ENCODE results near the gene CCDC154. TPM values are rescaled to one million over a fixed set of nuclear protein-coding genes. Genes with fewer than 3 reads are reported as not detected.

CCDC154 gene
- polyA plus RNA-seq, 1 experiment: 0.02 TPM

DNA sequence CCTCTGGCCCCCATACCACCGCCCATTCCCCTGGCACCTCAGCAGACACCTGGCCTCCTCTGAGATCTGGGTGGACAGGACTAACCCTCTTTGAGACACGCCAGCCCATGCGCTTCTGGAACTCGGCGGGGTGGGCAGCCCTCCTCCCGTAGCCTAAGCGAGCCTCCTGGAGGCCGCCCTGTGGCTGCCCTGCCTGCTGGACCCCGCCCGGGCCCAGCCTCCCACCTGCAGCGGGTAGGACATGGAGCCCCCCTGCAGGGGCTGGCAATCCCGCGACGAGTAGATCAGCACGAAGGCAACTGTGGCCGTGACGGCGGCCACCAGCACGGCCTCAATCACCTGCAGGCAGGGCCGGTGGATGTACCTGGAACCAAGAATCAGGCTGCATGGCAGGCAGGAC lies 8.2 kb upstream of the CCDC154 start:
- no peak for DNase-seq (ENCODE audit: low read depth, low spot score)
- ChIA-PET CTCF (no interaction called here), POLR2A (no interaction called here)
- TF ChIP-seq, protein P1, sequence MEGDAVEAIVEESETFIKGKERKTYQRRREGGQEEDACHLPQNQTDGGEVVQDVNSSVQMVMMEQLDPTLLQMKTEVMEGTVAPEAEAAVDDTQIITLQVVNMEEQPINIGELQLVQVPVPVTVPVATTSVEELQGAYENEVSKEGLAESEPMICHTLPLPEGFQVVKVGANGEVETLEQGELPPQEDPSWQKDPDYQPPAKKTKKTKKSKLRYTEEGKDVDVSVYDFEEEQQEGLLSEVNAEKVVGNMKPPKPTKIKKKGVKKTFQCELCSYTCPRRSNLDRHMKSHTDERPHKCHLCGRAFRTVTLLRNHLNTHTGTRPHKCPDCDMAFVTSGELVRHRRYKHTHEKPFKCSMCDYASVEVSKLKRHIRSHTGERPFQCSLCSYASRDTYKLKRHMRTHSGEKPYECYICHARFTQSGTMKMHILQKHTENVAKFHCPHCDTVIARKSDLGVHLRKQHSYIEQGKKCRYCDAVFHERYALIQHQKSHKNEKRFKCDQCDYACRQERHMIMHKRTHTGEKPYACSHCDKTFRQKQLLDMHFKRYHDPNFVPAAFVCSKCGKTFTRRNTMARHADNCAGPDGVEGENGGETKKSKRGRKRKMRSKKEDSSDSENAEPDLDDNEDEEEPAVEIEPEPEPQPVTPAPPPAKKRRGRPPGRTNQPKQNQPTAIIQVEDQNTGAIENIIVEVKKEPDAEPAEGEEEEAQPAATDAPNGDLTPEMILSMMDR (IDR thresholded peaks at IDR 0.05; ENCODE audit: low read depth, low read length): no peak
- Histone ChIP-seq H3K4me3 (ENCODE audit: low read depth, low read length) (no peak overlapping the region), H3K27ac (ENCODE audit: low read depth, low read length) (no peak overlapping the region), H3K27me3 (ENCODE audit: control insufficient read depth, insufficient read depth, low read length) (no peaks in the 10 kb centered on the region), H3K9me3 (ENCODE audit: control insufficient read depth, insufficient read depth, low read length) (no peaks in the 10 kb centered on the region; the same call in 1 of the 2 replicates)

DNA sequence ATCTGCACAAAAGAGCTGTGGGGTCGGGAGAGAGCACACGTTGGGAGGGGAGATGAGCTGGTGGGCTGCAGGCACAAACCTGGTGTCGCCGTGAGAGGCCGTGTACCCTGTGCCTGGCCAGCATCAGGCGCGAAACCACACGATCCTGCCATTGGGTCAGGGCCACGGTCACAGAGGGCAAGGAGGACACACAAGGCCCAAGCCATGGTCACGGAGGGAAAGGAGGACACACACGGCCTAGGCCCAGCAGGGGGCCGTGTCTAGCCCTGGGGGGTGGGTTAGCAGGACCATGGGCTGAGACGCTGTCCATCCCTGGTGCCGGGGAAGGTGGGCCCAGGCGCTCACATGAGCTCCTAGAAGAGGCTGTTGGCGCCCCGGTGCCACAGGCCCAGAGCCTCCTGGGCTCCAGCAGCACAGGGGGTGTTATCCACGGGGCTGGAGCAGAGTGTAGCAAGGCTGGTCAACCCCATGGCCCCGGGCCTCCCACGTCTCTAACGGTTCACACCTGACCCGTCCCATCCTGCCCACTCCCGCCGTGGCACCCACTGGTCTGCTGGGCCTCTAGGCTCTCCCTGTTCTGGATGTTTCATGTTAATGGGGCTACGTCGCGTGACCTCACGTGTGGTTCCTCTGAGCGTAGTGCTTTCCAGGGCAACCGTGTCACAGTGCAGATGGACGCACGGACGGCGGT lies 7.5 kb upstream of the CCDC154 start:
- TF ChIP-seq, protein P1 (IDR thresholded peaks at IDR 0.05; ENCODE audit: low read depth, low read length): no peak
- Histone ChIP-seq H3K27me3 (ENCODE audit: control insufficient read depth, insufficient read depth, low read length) (no peaks in the 10 kb centered on the region), H3K9me3 (ENCODE audit: control insufficient read depth, insufficient read depth, low read length) (no peaks in the 10 kb centered on the region; the same call in 1 of the 2 replicates), H3K27ac (ENCODE audit: low read depth, low read length) (no peak overlapping the region), H3K4me3 (ENCODE audit: low read depth, low read length) (no peak overlapping the region)
- CTCF ChIA-PET: no interaction called here
- POLR2A ChIA-PET: no interaction called here
- DNase-seq (ENCODE audit: low read depth, low spot score): no peak

DNA sequence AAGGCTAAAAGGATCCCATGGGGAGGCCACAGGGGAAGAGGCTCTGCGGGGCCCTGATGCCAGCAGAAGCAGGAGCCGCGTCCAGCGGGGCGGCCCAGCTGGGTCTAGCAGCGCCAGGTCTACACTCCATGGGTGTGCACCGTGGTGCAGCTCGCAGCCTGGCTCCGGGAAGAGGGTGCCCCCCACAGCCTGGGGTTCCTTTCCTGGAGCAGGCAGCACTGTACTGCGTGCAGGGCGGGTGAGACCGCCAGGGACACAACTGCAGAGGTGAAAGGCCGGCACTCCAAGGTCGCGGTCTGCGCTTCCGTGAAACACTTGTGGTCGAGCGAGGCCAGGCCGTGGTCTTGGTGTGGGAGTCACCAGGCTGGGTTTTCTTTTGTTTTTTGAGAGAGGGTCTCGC lies 6.5 kb upstream of the CCDC154 start:
- no peaks in the 10 kb centered on the region; the same call in 1 of the 2 replicates for H3K9me3 ChIP-seq (ENCODE audit: control insufficient read depth, insufficient read depth, low read length)
- ChIA-PET CTCF (no interaction called here), POLR2A (no interaction called here)
- H3K27me3 ChIP-seq (ENCODE audit: control insufficient read depth, insufficient read depth, low read length): no peaks in the 10 kb centered on the region
- TF ChIP-seq, protein P1 (IDR thresholded peaks at IDR 0.05; ENCODE audit: low read depth, low read length): no peak
- DNase-seq (ENCODE audit: low read depth, low spot score): no peak
- no peak overlapping the region for H3K4me3 ChIP-seq (ENCODE audit: low read depth, low read length)
- H3K27ac ChIP-seq (ENCODE audit: low read depth, low read length): no peak overlapping the region

DNA sequence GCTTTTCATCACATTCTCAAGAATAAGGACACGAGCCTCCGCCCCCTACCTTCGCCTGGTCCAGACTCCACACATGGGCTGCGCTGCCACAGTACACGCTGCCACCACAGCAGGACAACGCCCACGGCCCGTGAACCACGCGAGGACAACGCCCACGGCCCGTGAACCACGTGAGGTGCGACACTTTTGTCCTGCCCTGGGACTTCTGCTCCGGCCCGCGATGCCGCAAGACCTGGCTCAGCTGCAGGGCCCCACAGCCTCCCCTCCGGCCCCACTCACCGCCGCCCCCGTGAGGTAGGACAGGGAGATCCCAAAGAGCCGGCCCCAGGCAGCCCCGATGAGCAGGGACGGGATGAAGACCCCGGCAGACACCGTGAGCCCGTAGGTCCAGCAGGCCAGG lies 5.9 kb upstream of the CCDC154 start:
- TF ChIP-seq, protein P1 (IDR thresholded peaks at IDR 0.05; ENCODE audit: low read depth, low read length): no peak
- Histone ChIP-seq H3K9me3 (ENCODE audit: control insufficient read depth, insufficient read depth, low read length) (no peaks in the 10 kb centered on the region; the same call in 1 of the 2 replicates), H3K4me3 (ENCODE audit: low read depth, low read length) (no peak overlapping the region), H3K27me3 (ENCODE audit: control insufficient read depth, insufficient read depth, low read length) (no peaks in the 10 kb centered on the region), H3K27ac (ENCODE audit: low read depth, low read length) (no peak overlapping the region)
- DNase-seq (ENCODE audit: low read depth, low spot score): no peak
- POLR2A ChIA-PET: no interaction called here
- CTCF ChIA-PET: no interaction called here

DNA sequence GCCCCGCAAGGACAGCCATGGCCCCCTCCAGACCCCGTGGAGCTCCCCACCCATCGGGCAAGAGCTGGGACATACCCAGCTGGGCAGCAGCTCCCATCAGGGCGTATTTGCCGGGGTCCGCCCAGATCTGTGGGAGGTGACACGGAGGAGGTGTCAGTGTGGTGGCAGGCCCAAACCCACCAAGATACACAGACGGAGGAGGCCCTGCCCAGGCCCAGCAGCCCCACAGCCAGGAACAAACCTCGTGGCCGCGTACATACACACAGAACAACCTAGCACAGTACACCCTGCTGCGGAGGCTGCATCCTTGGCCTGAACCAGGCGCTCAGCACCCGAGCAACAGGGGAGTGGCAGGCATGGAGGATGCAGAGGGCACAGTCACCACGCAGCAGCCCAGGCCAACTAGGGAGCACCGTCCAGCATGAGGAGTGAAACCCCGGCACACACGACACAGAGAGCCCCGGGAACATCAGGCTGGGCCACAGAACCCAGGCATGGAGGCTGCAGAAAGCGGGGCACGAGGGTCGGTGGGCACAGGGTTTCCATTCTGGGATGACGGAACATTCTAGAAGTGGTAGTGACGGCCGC lies 4.9 kb upstream of the CCDC154 start:
- ChIA-PET POLR2A (no interaction called here), CTCF (no interaction called here)
- Histone ChIP-seq H3K27me3 (ENCODE audit: control insufficient read depth, insufficient read depth, low read length) (no peaks in the 10 kb centered on the region), H3K9me3 (ENCODE audit: control insufficient read depth, insufficient read depth, low read length) (no peaks in the 10 kb centered on the region; the same call in 1 of the 2 replicates), H3K4me3 (ENCODE audit: low read depth, low read length) (no peak overlapping the region), H3K27ac (ENCODE audit: low read depth, low read length) (no peak overlapping the region)
- TF ChIP-seq, protein P1 (IDR thresholded peaks at IDR 0.05; ENCODE audit: low read depth, low read length): no peak
- no peak for DNase-seq (ENCODE audit: low read depth, low spot score)

All from AG04450 (cell line).